ENCODE results near the gene EFEMP2. TPM values are rescaled to one million over a fixed set of nuclear protein-coding genes. Genes with fewer than 3 reads are reported as not detected.

Gene EFEMP2
- total and polyA plus RNA-seq, 5 experiments from 2014 or later, result 1.8 to 16.9 (median 8.9) TPM; not detected in 1

DNA sequence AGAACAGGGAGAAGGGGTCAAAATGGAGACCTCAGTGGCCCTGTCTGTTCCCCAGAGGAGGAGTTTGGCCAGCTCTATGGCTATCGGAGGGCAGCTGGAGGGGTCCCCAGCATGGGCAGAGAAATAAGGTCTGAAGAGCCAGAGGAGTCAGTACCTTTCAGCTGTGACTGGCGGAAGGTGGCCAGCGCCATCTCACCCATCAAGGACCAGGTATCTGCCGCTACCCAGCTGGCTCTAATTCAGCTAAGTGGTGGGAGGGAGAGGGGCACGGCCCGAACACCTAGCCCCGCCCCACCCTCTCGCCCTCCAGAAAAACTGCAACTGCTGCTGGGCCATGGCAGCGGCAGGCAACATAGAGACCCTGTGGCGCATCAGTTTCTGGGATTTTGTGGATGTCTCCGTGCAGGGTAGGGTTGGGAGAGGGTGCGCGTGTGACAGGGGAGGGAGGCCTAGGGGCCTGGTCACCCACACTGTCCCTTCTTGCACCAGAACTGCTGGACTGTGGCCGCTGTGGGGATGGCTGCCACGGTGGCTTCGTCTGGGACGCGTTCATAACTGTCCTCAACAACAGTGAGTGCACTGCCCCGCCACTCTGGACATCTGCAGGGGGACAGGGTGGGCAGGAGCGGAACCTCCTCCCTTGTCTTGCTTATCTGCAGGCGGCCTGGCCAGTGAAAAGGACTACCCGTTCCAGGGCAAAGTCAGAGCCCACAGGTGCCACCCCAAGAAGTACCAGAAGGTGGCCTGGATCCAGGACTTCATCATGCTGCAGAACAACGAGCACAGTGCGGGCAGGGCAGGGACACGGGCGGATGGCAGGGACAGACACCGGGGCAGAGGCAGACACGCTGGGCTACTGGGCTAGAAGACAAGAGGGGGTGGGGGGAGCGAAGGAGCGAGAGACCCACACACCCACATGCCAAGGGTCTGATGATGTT, 9.8 kb upstream of the EFEMP2 start:
- Mint-ChIP-seq H3K9me3 (no peaks in the 10 kb centered on the region), H3K36me3 (peaks cover 0 to 33% (median 2%) of the 10 kb centered on the region in 3 donors), H3K27me3 (no peaks in the 10 kb centered on the region), H3K27ac (peak overlapping the region in 8 of 10 donors; percentile 28 to 95 (median 86)), H3K4me3 (peak overlapping the region in 4 of 10 donors; percentile 18 to 32 (median 22)), H3K4me1 (peaks cover 21 to 83% (median 72%) of the 10 kb centered on the region in 4 donors)
- DNase-seq, result no peak
- POLR2A ChIA-PET, result interaction anchor here (0.8 to 16.8 kb wide), 4 partner anchors 7 to 21 kb away, joined by 4 to 405 read pairs (median 119); partner anchors contain the start of genes CCDC85B, CFL1, FIBP and MUS81
- no peak for ATAC-seq

DNA sequence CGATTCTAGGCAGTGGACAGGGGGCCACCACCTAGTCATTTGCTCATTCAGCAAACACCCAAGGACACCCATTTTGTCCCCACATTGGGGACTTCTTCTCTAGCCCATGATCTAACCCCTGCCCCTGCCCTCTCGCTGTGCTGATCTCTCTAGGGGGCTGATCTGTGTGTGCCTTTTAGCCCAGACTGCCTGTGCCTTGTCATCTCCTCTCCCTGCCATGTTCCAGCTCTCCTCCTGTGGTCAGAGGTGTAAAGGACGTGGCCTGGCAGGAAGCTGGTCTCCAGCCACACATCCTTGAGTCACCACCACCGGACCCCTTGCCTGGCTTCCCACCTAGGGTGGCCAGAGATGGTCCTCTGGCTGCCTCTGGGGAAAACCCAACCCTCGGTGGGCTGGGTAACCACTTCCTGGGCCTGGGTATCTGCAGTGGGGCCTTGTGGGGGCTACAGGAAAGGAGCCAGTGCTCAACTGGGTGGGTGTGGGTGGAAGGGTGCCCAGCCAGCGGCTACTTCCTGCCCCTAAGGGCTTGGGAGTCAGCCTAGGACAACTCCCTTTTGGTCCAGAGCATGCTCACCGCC, 8.3 kb upstream of the EFEMP2 start:
- Mint-ChIP-seq H3K4me3 (peak overlapping the region; percentile 80 to 89 (median 84)), H3K9me3 (no peaks in the 10 kb centered on the region), H3K4me1 (peaks cover 22 to 86% (median 65%) of the 10 kb centered on the region in 4 donors), H3K27ac (peak overlapping the region; percentile 86 to 95 (median 92)), H3K36me3 (peaks cover 0 to 27% (median 2%) of the 10 kb centered on the region in 3 donors), H3K27me3 (no peaks in the 10 kb centered on the region)
- ATAC-seq, result no peak
- POLR2A ChIA-PET, result interaction anchor here (0.7 to 16.8 kb wide), 6 partner anchors 9 to 169 kb away, joined by 3 to 405 read pairs (median 18); partner anchors contain the start of genes CCDC85B, CFL1, FIBP and KAT5
- no peak for DNase-seq

DNA sequence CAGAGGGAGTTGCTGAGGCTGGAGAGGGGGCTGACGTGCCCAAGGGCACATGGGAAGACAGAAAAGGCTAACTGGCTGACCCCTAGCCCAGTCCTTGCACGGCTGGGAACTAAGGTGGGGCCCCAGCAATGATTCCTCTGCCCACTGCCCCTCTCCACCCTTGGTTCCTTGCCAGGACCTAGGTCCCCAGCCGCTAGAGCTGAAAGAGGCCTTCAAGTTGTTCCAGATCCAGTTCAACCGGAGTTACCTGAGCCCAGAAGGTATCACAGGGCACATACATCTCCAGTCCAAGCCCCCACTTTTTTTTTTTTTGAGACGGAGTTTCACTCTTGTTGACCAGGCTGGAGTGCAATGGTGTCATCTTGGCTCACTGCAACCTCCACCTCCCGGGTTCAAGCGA, 7.4 kb upstream of the EFEMP2 start:
- Mint-ChIP-seq H3K27me3 (no peaks in the 10 kb centered on the region), H3K4me1 (peaks cover 21 to 79% (median 61%) of the 10 kb centered on the region in 4 donors), H3K27ac (peak overlapping the region; percentile 87 to 95 (median 92)), H3K36me3 (peaks cover 0 to 20% (median 2%) of the 10 kb centered on the region in 3 donors), H3K4me3 (peak overlapping the region; percentile 80 to 89 (median 84)), H3K9me3 (no peaks in the 10 kb centered on the region)
- no peak for ATAC-seq
- POLR2A ChIA-PET, result interaction anchor here (0.6 to 16.8 kb wide), 6 partner anchors 10 to 168 kb away, joined by 4 to 405 read pairs (median 18); partner anchors contain the start of genes CCDC85B, CFL1, FIBP and KAT5
- no peak for DNase-seq

DNA sequence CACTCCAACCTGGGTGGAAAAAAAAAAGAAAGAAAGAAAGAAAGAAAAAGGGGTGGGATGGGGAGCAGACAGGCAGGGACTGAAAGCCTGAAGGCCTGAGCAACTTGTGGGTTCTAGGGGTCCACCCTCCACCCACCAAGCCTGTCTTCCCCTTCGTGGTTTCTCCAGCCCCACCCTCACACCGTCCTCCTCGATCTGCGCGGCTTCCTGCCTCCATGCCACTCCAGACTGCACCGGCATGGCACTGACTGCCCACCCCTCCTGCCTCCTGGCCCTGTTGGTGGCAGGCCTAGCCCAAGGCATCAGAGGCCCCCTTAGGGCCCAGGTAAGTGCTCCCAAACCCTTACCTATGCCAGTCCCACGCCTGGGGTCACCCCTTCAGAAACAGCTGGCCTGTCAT, 7.0 kb upstream of the EFEMP2 start, which contains the start of gene CTSW:
Gene CTSW (plus strand): TSS at position 221 of the 400 bp plus-strand sequence. CDS start 18 bp downstream, at position 239.
- DNase-seq, result peak in 7 of 10 donors; percentile 22 to 74 (median 47)
- Mint-ChIP-seq H3K27me3 (no peaks in the 10 kb centered on the region), H3K4me1 (peaks cover 19 to 75% (median 57%) of the 10 kb centered on the region in 4 donors), H3K36me3 (peaks cover 0 to 18% (median 2%) of the 10 kb centered on the region in 3 donors), H3K4me3 (peak within 1 kb of the TSS; percentile 80 to 89 (median 84)), H3K27ac (peak within 1 kb of the TSS; percentile 87 to 95 (median 92)), H3K9me3 (no peaks in the 10 kb centered on the region)
- ATAC-seq, result peak; percentile 80 to 82
- POLR2A ChIA-PET, result interaction anchor here (0.6 to 16.8 kb wide), 6 partner anchors 10 to 167 kb away, joined by 3 to 405 read pairs (median 18); partner anchors contain the start of genes CCDC85B, CFL1, FIBP and KAT5

DNA sequence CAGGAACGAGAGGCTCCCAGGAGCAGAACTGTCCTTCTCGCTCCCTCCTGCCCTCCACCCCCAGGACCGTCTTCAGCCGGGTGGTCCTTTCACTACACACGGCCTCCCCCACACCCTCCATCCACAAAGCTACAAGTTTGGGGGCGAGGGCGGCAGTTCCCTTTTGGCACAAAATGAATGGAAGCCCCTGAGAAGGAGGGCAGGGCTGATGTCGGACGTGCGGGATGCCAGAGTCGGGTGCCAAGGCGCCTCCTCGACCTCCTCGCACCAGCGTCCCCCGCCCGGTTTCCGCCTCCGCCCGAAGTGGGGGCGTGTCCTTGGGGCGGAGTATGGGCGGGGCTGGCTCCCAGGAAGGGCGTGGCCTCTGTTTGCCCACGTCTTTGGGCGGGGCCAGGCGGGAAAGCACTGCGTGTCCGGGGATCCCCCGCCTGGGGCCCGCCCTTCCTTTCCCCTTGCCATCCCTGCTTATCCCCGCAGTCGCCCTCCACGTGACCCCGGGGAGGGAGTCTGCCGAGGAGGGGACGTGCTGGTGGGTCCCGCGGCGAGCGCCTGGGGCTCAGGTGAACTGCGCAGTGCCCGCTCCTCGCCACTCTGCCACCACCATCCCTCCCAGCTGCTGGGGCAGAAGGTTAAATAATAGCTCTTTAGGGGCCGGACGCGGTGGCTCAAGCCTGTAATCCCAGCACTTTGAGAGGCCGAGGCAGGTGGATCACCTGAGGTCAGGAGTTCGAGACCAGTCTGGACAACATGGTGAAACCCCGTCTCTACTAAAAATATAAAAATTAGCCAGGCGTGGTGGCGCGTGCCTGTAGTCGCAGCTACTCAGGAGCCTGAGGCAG, 937 bp upstream of the EFEMP2 start:
- POLR2A ChIA-PET, result interaction anchor here (0.5 to 15.0 kb wide), 9 partner anchors 8 to 320 kb away, joined by 3 to 209 read pairs (median 4); partner anchors contain the start of genes CCDC85B, CFL1, FIBP and MUS81
- Mint-ChIP-seq H3K27me3 (no peaks in the 10 kb centered on the region), H3K4me1 (peaks cover 21 to 59% (median 45%) of the 10 kb centered on the region in 4 donors), H3K9me3 (no peaks in the 10 kb centered on the region), H3K36me3 (no peaks in the 10 kb centered on the region), H3K27ac (peak overlapping the region; percentile 83 to 97 (median 94)), H3K4me3 (peak overlapping the region; percentile 82 to 94 (median 90))
- ATAC-seq (peak; percentile 83 to 92), DNase-seq (peak; percentile 90 to 100 (median 97))

DNA sequence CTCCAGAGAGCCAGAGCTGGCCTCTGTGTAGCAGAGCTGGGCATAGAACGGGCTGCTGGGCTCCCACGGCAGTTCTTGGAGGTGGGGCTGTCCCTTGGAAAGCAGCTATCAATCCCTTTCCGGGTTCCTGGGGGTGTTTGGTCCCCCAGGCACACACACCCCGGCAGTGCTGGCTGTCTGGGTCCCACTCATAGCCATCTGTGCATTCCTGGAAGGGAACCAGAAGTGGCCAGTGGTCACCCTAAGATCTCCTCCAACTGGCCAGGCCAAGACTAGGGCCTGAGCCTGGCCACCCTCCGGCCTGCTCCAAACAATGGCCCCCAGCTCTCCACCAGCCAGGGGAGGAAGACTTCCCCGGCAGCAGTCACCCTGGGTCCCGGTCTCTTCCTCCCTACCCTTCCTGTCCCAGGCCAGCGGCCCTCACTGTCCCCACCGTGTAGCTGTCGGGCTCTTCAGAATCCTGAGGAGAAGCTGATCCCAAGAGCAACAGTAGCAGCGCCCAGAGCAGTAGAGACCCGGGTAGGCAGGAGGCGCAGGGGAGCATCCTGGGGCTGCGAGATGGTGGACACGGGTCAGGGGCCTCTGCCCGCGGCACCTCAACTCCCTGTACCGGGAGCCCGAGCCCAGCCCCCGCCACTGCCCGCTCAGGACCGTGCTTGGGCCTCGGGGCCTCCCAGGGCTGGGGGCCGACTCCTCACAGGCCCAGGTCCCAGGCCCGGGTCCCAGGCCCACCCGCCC, 620 bp downstream of the EFEMP2 start:
- no peaks in the 10 kb centered on the region for H3K27me3 Mint-ChIP-seq
- H3K4me1 Mint-ChIP-seq, result peaks cover 15 to 50% (median 38%) of the 10 kb centered on the region in 4 donors
- H3K36me3 Mint-ChIP-seq, result peaks cover 0 to 5% (median 0%) of the 10 kb centered on the region in 3 donors
- peak overlapping the region in 8 of 10 donors; percentile 14 to 62 (median 40) for H3K4me3 Mint-ChIP-seq
- DNase-seq, result no peak
- H3K27ac Mint-ChIP-seq, result peak overlapping the region in 4 of 10 donors; percentile 10 to 87 (median 54)
- H3K9me3 Mint-ChIP-seq, result no peaks in the 10 kb centered on the region
- no peak for ATAC-seq
- POLR2A ChIA-PET, result interaction anchor here (1.0 to 15.0 kb wide), 5 partner anchors 8 to 334 kb away, joined by 5 to 209 read pairs (median 29); partner anchors contain the start of genes CCDC85B, CFL1, CTSW and FIBP

DNA sequence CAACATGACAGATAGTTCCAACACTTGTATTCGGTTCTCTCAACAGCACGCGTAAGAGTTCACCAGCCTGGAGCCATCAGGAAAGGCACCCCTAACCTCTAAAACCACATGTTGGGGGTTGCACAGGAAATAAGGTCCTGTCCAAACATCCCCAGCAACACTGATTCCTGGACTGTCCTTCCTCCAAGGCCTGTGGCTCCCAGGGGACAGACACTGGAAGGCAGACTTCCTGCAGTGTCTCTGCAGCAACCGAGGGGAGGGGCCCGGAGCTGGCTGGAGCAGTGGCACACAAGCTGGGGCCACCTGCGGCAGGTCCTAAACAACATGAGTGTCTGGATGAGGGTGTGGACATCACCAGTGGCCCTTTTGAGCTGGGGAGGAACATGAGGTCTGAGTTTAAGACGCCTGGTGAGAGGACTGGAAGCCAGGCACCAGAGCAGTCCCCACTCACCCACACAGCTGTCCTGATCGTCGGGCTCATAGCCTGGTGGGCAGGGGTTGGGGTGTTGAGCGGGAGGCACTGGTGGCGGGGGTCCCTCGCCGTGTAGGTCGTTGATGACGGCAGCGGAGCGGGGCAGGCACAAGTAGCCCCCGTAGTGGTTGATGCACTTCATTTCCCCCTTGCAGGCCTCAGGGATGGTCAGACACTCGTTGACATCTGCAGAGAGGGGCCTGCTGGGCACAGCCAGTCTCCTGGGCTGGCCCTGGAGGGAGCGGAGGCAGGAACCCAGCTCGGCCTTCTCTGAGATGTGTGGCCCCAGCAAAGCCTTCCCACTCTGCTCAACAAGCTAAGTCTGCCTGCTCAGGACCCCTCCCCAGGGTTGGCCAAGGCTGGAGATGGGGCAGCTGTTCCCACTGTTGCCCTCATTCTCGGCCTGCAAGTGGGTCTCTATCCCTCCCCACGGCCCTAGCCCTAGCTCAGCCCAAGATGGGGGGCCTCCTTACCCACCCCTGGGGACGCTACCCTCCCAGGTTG, 1.6 kb downstream of the EFEMP2 start:
- DNase-seq (no peak), ATAC-seq (no peak)
- peak overlapping the region in 9 of 10 donors; percentile 33 to 86 (median 56) for H3K27ac Mint-ChIP-seq
- H3K27me3 Mint-ChIP-seq, result no peaks in the 10 kb centered on the region
- peaks cover 0 to 12% (median 2%) of the 10 kb centered on the region in 3 donors for H3K36me3 Mint-ChIP-seq
- POLR2A ChIA-PET, result interaction anchor here (1.0 to 15.0 kb wide), 5 partner anchors 9 to 333 kb away, joined by 5 to 209 read pairs (median 29); partner anchors contain the start of genes CCDC85B, CFL1, CTSW and FIBP
- no peaks in the 10 kb centered on the region for H3K9me3 Mint-ChIP-seq
- peaks cover 15 to 44% (median 36%) of the 10 kb centered on the region in 4 donors for H3K4me1 Mint-ChIP-seq
- peak overlapping the region in 7 of 10 donors; percentile 29 to 65 (median 54) for H3K4me3 Mint-ChIP-seq

DNA sequence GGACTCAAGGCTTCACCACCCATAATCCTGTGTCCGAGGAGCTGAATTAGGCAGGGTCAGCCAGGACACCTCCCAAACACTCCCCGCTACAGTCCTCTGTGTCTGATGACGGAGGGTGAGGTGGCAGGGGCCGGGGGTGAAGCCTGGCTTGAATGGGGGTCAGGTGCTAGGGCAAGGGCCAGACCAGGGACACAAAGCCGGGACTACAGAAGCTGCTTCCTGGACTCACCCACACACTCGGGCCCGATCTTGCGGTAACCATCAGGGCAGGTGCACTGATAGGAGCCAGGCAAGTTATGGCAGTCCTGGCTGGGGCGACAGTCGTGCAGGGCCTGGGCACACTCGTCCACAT, 2.3 kb downstream of the EFEMP2 start:
- H3K4me1 Mint-ChIP-seq, result peaks cover 15 to 44% (median 36%) of the 10 kb centered on the region in 4 donors
- no peaks in the 10 kb centered on the region for H3K27me3 Mint-ChIP-seq
- H3K9me3 Mint-ChIP-seq, result no peaks in the 10 kb centered on the region
- H3K27ac Mint-ChIP-seq, result peak overlapping the region in 6 of 10 donors; percentile 17 to 86 (median 65)
- ATAC-seq (no peak), DNase-seq (no peak)
- H3K36me3 Mint-ChIP-seq, result peaks cover 0 to 18% (median 2%) of the 10 kb centered on the region in 3 donors
- POLR2A ChIA-PET, result interaction anchor here (4.5 to 15.0 kb wide), 3 partner anchors 10 to 19 kb away, joined by 29 to 209 read pairs (median 187); partner anchors contain the start of genes CCDC85B, CFL1, CTSW and FIBP
- H3K4me3 Mint-ChIP-seq, result peak overlapping the region in 5 of 10 donors; percentile 22 to 65 (median 29)

DNA sequence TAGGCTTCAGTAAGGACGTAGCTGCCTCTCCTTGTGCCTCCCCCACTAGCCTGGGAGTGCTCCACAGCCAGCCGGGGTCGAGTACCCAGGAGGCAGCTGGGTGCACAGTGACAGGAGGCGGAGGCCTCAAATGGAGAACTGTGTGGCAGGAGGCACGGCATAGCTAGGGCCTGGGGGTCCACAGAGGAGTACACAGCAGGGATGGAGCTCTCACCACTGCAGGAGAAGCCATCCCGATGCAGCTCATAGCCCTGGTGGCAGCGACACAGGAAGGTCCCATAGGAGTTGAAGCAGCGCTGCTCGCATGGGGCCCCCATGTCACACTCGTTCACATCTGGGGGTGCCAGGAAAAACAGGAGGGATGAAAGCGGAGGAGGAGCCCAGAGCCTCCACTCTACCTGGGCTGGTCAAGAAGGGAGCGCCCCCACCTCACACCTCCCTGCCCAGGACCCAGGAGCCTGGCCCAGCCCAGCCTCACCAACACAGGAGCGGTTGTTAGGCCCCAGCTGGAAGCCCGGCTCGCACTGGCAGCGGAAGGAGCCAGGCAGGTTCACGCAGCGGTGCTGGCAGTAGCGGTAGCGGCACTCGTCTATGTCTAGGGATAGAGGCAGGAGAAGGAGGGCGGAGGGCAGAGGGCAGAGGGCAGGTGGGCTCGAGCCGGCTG, 2.8 kb downstream of the EFEMP2 start:
- peak overlapping the region in 5 of 10 donors; percentile 56 to 86 (median 67) for H3K27ac Mint-ChIP-seq
- peaks cover 0 to 23% (median 2%) of the 10 kb centered on the region in 3 donors for H3K36me3 Mint-ChIP-seq
- ATAC-seq (no peak), DNase-seq (no peak)
- H3K9me3 Mint-ChIP-seq, result no peaks in the 10 kb centered on the region
- POLR2A ChIA-PET, result interaction anchor here (0.5 to 15.0 kb wide), 4 partner anchors 9 to 105 kb away, joined by 3 to 209 read pairs (median 108); partner anchors contain the start of genes CCDC85B, CFL1, CTSW and FIBP
- no peaks in the 10 kb centered on the region for H3K27me3 Mint-ChIP-seq
- H3K4me1 Mint-ChIP-seq, result peaks cover 18 to 44% (median 36%) of the 10 kb centered on the region in 4 donors
- H3K4me3 Mint-ChIP-seq, result peak overlapping the region in 1 of 10 donors; percentile 33

Measured in naive thymus-derived CD8-positive, alpha-beta T cell (primary cell).